GM12864 (cell line): Measurements from ENCODE around the gene FIG4.
"Not testable (repeated sequence)": the region's sequence is repeated elsewhere in the genome, so short reads cannot be mapped to it uniquely, and the experiment has no call there.

Experiments
- DNase-seq: peaks from one replicate; pipeline ENCODE4 v3.0.0-alpha.2; 2011; ENCODE audit warnings: low read depth
- H3K4me3 ChIP-seq: 2 replicates; pipeline ENCODE4 v1.5.1; 2011; ENCODE audit warnings: mild to moderate bottlenecking, low read depth, low read length, control low read depth
- CTCF ChIP-seq: IDR thresholded peaks from 2 replicates; pipeline ENCODE4 v1.5.1; 2011; ENCODE audit warnings: low read depth, mild to moderate bottlenecking, moderate library complexity, low read length, control low read depth, inconsistent platforms; ENCODE audit errors: missing control alignments

The FIG4 gene

GRCh38 chr6:109820706-109821350, 129.7 kb downstream of the FIG4 start:
- peak; percentile 29 for DNase-seq
- TF ChIP-seq CTCF = no peak

GRCh38 chr6:109821428-109821827, 130.3 kb downstream of the FIG4 start:
- H3K4me3 ChIP-seq = no peak overlapping the region
- DNase-seq = no peak
- TF ChIP-seq CTCF = no peak

More at GRCh38 chr6:109820706-109821350, 129.7 kb downstream of the FIG4 start:
- no peak overlapping the region for H3K4me3 ChIP-seq

GRCh38 chr6:109824105-109824504, 133.0 kb downstream of the FIG4 start:
- TF ChIP-seq CTCF = no peak
- no peak for DNase-seq

GRCh38 chr6:109826551-109826950, 135.5 kb downstream of the FIG4 start:
- no peak overlapping the region for H3K4me3 ChIP-seq
- TF ChIP-seq CTCF = no peak
- DNase-seq = no peak

More at GRCh38 chr6:109824105-109824504, 133.0 kb downstream of the FIG4 start:
- no peak overlapping the region for H3K4me3 ChIP-seq

DNA sequence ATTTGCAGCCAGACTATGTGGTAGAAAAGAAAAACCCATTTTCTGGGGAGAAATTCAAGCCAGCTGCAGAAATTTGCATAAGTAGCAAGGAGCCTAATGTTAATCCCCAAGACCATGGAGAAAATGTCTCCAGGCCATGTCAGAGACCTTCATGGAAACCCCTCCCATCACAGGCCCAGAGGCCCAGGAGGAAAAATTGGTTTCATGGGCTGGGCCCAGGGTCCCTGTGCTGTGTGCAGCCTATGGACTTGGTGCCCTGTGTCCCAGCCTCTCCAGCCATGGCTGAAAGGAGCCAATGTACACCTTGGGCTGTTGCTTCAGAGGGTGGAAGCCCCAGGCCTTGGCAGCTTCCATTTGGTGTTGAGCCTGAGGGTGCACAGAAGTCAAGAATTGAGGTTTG, 140.3 kb downstream of the FIG4 start:
- DNase-seq = not testable (repeated sequence)

GRCh38 chr6:109834131-109834530, 143.0 kb downstream of the FIG4 start:
- no peak for DNase-seq
- no peak for TF ChIP-seq CTCF

More for the DNA sequence above, 140.3 kb downstream of the FIG4 start:
- H3K4me3 ChIP-seq = not testable (repeated sequence)

DNA sequence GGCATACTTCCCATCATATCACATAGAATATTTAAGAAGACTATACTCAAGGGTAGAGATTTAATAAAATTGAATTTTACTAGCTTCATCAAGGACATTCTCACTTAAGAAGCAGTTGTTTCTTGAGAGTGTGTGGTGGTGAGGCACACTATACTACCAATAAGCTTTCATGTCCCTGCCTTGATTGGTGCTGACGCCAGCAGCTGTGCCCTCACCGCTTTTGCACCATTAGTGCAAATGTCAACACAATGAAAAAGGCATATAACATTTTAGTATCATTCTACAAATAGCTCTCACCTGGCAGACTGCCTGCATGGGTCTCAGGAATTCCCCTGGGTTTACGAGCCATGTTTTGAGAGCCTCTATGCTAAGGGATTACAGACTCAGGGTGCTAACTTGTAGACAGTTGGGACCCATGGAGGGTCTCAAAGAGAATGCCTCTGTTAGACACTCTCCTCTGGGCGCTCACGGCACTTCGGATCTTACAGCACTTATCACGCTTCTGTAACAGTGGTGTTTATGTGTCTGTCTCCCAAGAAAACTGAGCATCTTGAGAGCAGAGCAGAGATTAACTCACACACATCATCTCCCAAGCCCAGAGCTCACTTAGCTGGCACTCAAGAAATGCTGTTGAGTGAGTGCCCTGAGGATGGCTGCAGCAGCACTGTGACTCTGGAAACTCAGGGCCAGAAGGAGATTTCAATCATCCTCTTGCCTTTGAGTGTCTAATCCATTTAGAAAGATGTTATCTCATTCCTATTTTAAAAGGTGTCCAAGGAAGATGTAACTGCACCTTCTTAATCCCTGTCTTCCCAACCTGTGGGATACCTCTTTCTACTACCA, 143.7 kb downstream of the FIG4 start:
- TF ChIP-seq CTCF = no peak
- no peak overlapping the region for H3K4me3 ChIP-seq
- DNase-seq = no peak

More at GRCh38 chr6:109834131-109834530, 143.0 kb downstream of the FIG4 start:
- no peak overlapping the region for H3K4me3 ChIP-seq
